PC-9 (cell line): ENCODE measurements around the gene BANF2. TPM values are rescaled to one million over a fixed set of nuclear protein-coding genes. Genes with fewer than 3 reads are reported as not detected.

Experiments
- BruUV-seq: library from RNA; stranded (reverse); fragments of 400-500 nt; replicated peaks from 2 replicates; lab custom pipeline; 2021; lab: Mats Ljungman, UMichigan
- CTCF ChIA-PET: fragments of 300-600 bp; sonication (Branson Sonifier 250); formaldehyde crosslinking; loops from one replicate; lab custom pipeline; 2022; ENCODE audit warnings: antibody characterized with exemption; lab: Charles Lee
- POLR2A ChIA-PET: fragments of 300-600 bp; sonication (Branson Sonifier 250); formaldehyde crosslinking; loops from one replicate; lab custom pipeline; 2022; ENCODE audit warnings: antibody characterized with exemption; ENCODE audit not compliant: unreplicated experiment; lab: Charles Lee
- DNase-seq, 2 experiments: peaks; one replicate each; pipeline versions ENCODE4 v3.0.0 to v3.0.0-alpha.2; 2015 to 2022; ENCODE audit warnings: mixed read lengths in 1 of 2
- H2AFZ ChIP-seq: fragments of 200-600 bp; sonication (generic); 2 replicates; pipeline ENCODE4 v1.8.1; 2017; ENCODE audit warnings: antibody characterized with exemption
- H3F3A ChIP-seq: fragments of 200-600 bp; sonication (generic); 2 replicates; pipeline ENCODE4 v1.8.1; 2017; ENCODE audit warnings: antibody characterized with exemption, mild to moderate bottlenecking, low read depth; ENCODE audit not compliant: insufficient read depth
- H3K27ac ChIP-seq: fragments of 200-600 bp; sonication (generic); 2 replicates; pipeline ENCODE4 v1.6.1; 2016; ENCODE audit warnings: mixed run types
- H3K27me3 ChIP-seq: fragments of 200-600 bp; sonication (generic); 2 replicates; pipeline ENCODE4 v1.6.1; 2016; ENCODE audit warnings: low read depth, mixed run types; ENCODE audit not compliant: insufficient read depth
- H3K36me3 ChIP-seq: fragments of 200-600 bp; sonication (generic); 2 replicates; pipeline ENCODE4 v1.6.1; 2016; ENCODE audit warnings: low read depth, mixed run types
- H3K4me1 ChIP-seq: fragments of 200-600 bp; sonication (generic); replicated peaks from 2 replicates; pipeline ENCODE4 v1.6.1; 2016; ENCODE audit warnings: mixed run types; ENCODE audit not compliant: insufficient read depth
- H3K4me2 ChIP-seq: fragments of 200-600 bp; sonication (generic); 2 replicates; pipeline ENCODE4 v1.6.1; 2017; ENCODE audit warnings: mixed run types
- H3K4me3 ChIP-seq: fragments of 200-600 bp; sonication (generic); 2 replicates; pipeline ENCODE4 v1.6.1; 2016; ENCODE audit warnings: mixed run types
- H3K79me2 ChIP-seq: fragments of 200-600 bp; sonication (generic); 2 replicates; pipeline ENCODE4 v1.6.1; 2017; ENCODE audit warnings: low read depth, mixed run types
- H3K9me2 ChIP-seq: fragments of 200-600 bp; sonication (generic); 2 replicates; pipeline ENCODE4 v1.8.1; 2017; ENCODE audit warnings: mild to moderate bottlenecking; ENCODE audit not compliant: insufficient read depth
- H3K9me3 ChIP-seq: fragments of 200-600 bp; sonication (generic); 2 replicates; pipeline ENCODE4 v1.8.1; 2016; ENCODE audit warnings: low read depth; ENCODE audit not compliant: insufficient read depth
- H4K20me1 ChIP-seq: fragments of 200-600 bp; sonication (generic); 2 replicates; pipeline ENCODE4 v1.8.1; 2017; ENCODE audit not compliant: insufficient read depth
- EZH2 ChIP-seq: fragments of 200-600 bp; sonication (generic); IDR thresholded peaks from 2 replicates; pipeline ENCODE4 v1.8.0; 2017; ENCODE audit warnings: antibody characterized with exemption, low read depth
- intact Hi-C: fragments of 100-400 bp; cut with micrococcal nuclease; formaldehyde crosslinking; loops from one replicate; pipeline ENCODE4 v1.10.0; 2022; ENCODE audit not compliant: unreplicated experiment
- total RNA-seq: library from RNA; stranded (reverse); gene quantifications from 2 replicates; pipeline ENCODE4 v1.2.3, GENCODE V29; 2021
- TF ChIP-seq, protein P1 (sequence below): fragments of 200-600 bp; sonication (generic); conservative IDR thresholded peaks from 2 replicates; pipeline ENCODE4 v1.6.1; 2017; ENCODE audit warnings: mixed run types, antibody characterized with exemption, mild to moderate bottlenecking, moderate library complexity

The BANF2 gene
- total RNA-seq, 1 experiment from 2014 or later: not detected

DNA sequence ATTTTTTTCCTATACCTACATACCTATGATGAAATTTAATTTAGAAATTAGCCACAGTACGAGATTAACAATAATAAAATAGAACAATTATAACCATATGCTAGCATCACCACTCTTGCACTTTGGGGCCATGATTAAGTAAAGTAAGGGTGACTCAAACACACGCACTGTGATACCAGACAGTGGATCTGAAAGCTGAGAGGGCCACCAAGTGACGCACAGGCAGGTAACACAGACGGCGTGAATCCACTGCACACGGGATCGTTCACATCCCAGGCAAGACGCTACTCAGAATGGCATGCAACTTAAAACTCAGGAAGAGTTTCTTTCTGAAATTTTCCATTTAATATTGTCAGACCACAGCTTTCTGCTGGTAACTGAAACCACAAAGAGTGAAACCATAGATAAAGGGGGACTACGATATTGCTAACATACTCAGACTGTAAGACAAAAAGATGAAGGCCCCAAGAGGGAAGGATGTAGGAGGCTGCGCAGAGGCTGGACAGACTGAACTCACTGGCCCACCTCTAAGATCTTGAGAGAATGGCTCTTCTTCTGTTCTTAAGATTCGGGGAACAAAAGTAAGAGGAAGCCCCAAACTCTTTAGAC is 35.6 kb upstream of the BANF2 start:
- ChIA-PET CTCF (interaction anchor here (0.7 kb wide), 1 partner anchor 231 kb away, joined by 6 read pairs; no protein-coding TSS in a partner anchor), POLR2A (interaction anchor here (0.5 to 0.6 kb wide), 2 partner anchors 82 to 285 kb away, joined by 5 to 6 read pairs; no protein-coding TSS in a partner anchor)
- no peaks in the 10 kb centered on the region for H3K4me1 ChIP-seq
- no peak overlapping the region for H2AFZ ChIP-seq
- H3K27ac ChIP-seq: no peak overlapping the region
- BruUV-seq: no TSS peak
- intact Hi-C loops: no loop called here
- no peaks in the 10 kb centered on the region for H3K27me3 ChIP-seq
- H3K9me3 ChIP-seq: 0 out of 2 replicates have a peak, but pooled peaks cover 3% of the 10 kb centered on the region
- H3K4me3 ChIP-seq: no peak overlapping the region
- 0 out of 2 replicates have a peak, but pooled peaks cover 4% of the 10 kb centered on the region for H3F3A ChIP-seq
- peaks cover 35% of the 10 kb centered on the region for H3K79me2 ChIP-seq
- peaks cover 20% of the 10 kb centered on the region for H4K20me1 ChIP-seq
- no peak for DNase-seq
- no peak for TF ChIP-seq EZH2
- TF ChIP-seq, protein P1, sequence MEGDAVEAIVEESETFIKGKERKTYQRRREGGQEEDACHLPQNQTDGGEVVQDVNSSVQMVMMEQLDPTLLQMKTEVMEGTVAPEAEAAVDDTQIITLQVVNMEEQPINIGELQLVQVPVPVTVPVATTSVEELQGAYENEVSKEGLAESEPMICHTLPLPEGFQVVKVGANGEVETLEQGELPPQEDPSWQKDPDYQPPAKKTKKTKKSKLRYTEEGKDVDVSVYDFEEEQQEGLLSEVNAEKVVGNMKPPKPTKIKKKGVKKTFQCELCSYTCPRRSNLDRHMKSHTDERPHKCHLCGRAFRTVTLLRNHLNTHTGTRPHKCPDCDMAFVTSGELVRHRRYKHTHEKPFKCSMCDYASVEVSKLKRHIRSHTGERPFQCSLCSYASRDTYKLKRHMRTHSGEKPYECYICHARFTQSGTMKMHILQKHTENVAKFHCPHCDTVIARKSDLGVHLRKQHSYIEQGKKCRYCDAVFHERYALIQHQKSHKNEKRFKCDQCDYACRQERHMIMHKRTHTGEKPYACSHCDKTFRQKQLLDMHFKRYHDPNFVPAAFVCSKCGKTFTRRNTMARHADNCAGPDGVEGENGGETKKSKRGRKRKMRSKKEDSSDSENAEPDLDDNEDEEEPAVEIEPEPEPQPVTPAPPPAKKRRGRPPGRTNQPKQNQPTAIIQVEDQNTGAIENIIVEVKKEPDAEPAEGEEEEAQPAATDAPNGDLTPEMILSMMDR: no peak
- peaks cover 7% of the 10 kb centered on the region; the same call in 1 of the 2 replicates for H3K36me3 ChIP-seq
- H3K4me2 ChIP-seq: no peak overlapping the region
- no peaks in the 10 kb centered on the region for H3K9me2 ChIP-seq

DNA sequence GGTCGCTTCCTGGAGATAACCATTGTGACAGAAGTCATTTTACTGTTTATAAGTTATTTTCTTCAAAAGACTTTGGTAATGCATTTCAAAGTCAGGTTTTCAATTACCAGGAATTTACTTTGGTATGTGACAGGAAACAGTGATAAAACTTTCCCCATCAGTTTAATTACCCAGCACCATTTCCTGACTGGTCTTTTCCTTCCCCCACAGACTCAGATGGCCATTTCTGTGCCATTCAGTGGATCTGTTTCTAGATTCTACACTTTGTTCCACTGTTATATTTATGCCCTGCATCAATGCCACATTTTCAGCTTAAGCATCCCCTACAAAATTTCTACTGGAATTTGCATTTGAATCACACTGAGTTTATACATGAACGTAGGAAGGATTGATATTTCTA is 34.0 kb upstream of the BANF2 start:
- Histone ChIP-seq H3K27me3 (no peaks in the 10 kb centered on the region), H4K20me1 (peaks cover 20% of the 10 kb centered on the region)
- POLR2A ChIA-PET: interaction anchor here (0.7 kb wide), 1 partner anchor 280 kb away, joined by 12 read pairs; no protein-coding TSS in a partner anchor

DNA sequence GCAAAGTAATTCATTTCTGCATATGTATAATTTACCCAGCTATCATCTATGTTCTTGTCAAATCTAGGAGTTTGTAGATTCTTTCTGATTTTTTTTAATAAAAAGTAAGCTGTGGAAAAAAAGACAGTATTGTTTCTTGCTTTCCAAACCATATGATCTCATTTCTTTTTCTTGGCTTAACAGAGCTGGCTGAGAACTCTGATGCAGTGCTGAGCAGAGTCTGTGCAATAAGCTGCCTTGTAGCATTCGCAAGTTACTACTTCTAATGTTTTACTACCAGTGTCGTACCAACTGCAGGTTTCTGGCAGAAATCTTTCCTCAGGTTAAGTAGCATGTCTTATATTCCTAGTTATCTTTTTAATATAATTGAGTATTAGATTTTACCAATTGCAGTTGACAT is 33.3 kb upstream of the BANF2 start:
- no peaks in the 10 kb centered on the region; the same call in 1 of the 2 replicates for H3K36me3 ChIP-seq
- intact Hi-C loops: no loop called here

More for the DNA sequence above, 34.0 kb upstream of the BANF2 start:
- Histone ChIP-seq H3K9me3 (0 out of 2 replicates have a peak, but pooled peaks cover 3% of the 10 kb centered on the region), H3K27ac (no peak overlapping the region), H3K36me3 (no peaks in the 10 kb centered on the region; the same call in 1 of the 2 replicates), H2AFZ (no peak overlapping the region), H3K4me2 (no peak overlapping the region), H3K4me1 (no peaks in the 10 kb centered on the region), H3F3A (0 out of 2 replicates have a peak, but pooled peaks cover 4% of the 10 kb centered on the region), H3K79me2 (peaks cover 40% of the 10 kb centered on the region), H3K9me2 (no peaks in the 10 kb centered on the region), H3K4me3 (no peak overlapping the region)
- intact Hi-C loops: no loop called here
- no TSS peak for BruUV-seq
- TF ChIP-seq, protein P1: no peak
- TF ChIP-seq EZH2: no peak
- DNase-seq: no peak
- CTCF ChIA-PET: no interaction called here

More for the DNA sequence above, 33.3 kb upstream of the BANF2 start:
- DNase-seq: no peak
- peaks cover 16% of the 10 kb centered on the region for H4K20me1 ChIP-seq
- BruUV-seq: no TSS peak
- H2AFZ ChIP-seq: no peak overlapping the region
- POLR2A ChIA-PET: interaction anchor here (0.8 kb wide), 1 partner anchor 20 kb away, joined by 28 read pairs; no protein-coding TSS in a partner anchor
- TF ChIP-seq, protein P1: no peak
- TF ChIP-seq EZH2: no peak
- no peaks in the 10 kb centered on the region for H3K9me2 ChIP-seq
- H3K4me3 ChIP-seq: no peak overlapping the region
- H3K79me2 ChIP-seq: peaks cover 40% of the 10 kb centered on the region
- no peak overlapping the region for H3K27ac ChIP-seq
- CTCF ChIA-PET: no interaction called here
- 0 out of 2 replicates have a peak, but pooled peaks cover 4% of the 10 kb centered on the region for H3F3A ChIP-seq
- no peaks in the 10 kb centered on the region for H3K27me3 ChIP-seq
- H3K4me2 ChIP-seq: no peak overlapping the region
- 0 out of 2 replicates have a peak, but pooled peaks cover 3% of the 10 kb centered on the region for H3K9me3 ChIP-seq
- no peaks in the 10 kb centered on the region for H3K4me1 ChIP-seq
